Body of pancreas (tissue), 4 donors: ENCODE data around the gene PSMD13. TPM values are rescaled to one million over a fixed set of nuclear protein-coding genes. Genes with fewer than 3 reads are reported as not detected.
"Not testable (repeated sequence)": the region's sequence is repeated elsewhere in the genome, so short reads cannot be mapped to it uniquely, and the experiment has no call there.

ENCODE experiments used
- ATAC-seq: fragments of 150-250 bp; one replicate; pipeline ENCODE4 v1.9.1; 2016
- DNase-seq, 4 donors: peaks; one replicate each; pipeline ENCODE4 v3.0.0-alpha.2; 2019
- H3K27ac ChIP-seq, 4 donors: fragments of 200-600 bp; sonication (generic); 1 replicate in 3 of 4; 2 replicates in 1 of 4; pipeline versions ENCODE4 v1.5.1 to v1.6.1; 2016 to 2019; ENCODE audit warnings: mild to moderate bottlenecking in 1 of 4, mixed read lengths in 1 of 4, moderate library complexity in 1 of 4
- H3K27me3 ChIP-seq, 2 donors: fragments of 200-600 bp; sonication (generic); one replicate each; pipeline ENCODE4 v1.6.0; 2016; ENCODE audit warnings: mild to moderate bottlenecking in 1 of 2
- H3K36me3 ChIP-seq, 2 donors: fragments of 200-600 bp; sonication (generic); replicated peaks in 1 of 2; 2 replicates each; pipeline ENCODE4 v1.5.1; 2016; ENCODE audit warnings: low read depth in 2 of 2; ENCODE audit not compliant: insufficient read depth in 1 of 2
- H3K4me1 ChIP-seq: fragments of 200-600 bp; sonication (generic); one replicate; pipeline ENCODE4 v1.6.0; 2016
- H3K4me3 ChIP-seq, 2 donors: fragments of 200-600 bp; sonication (generic); 1 replicate in 1 of 2; 2 replicates in 1 of 2; pipeline ENCODE4 v1.5.1; 2016 to 2019
- H3K9me3 ChIP-seq, 3 donors: fragments of 200-600 bp; sonication (generic); 1 replicate in 2 of 3; 2 replicates in 1 of 3; pipeline ENCODE4 v1.5.1; 2016
- CTCF ChIP-seq, 7 experiments: fragments of 450-650 bp in 4 of 7; fragments of 200-600 bp in 3 of 7; sonication (generic) in 3 of 7; IDR thresholded peaks; one replicate each; pipeline ENCODE4 v1.5.1; 2016 to 2019; ENCODE audit warnings: antibody characterized with exemption in 7 of 7
- POLR2A ChIP-seq, 3 donors: fragments of 450-650 bp; IDR thresholded peaks; one replicate each; pipeline ENCODE4 v1.6.1; 2016; ENCODE audit warnings: antibody characterized with exemption in 3 of 3, mild to moderate bottlenecking in 2 of 3
- WGBS, 2 donors: methylation state at CpG; one replicate each; pipeline ENCODE4 v1.1.5; 2017; 5-methylcytosine and 5-hydroxymethylcytosine counted together
- intact Hi-C: fragments of 100-400 bp; cut with DNase I; formaldehyde crosslinking; loops from one replicate; pipeline ENCODE4 v1.15.1; 2023
- total RNA-seq, 2 donors: library from RNA; depleted of rRNA; stranded (reverse); fragments of >200 nt; gene quantifications; one replicate each; pipeline ENCODE4 v1.1.0, GENCODE V29; 2016

The PSMD13 gene
- 10 to 100 TPM; 40.2 to 52.4 TPM for total RNA-seq

- 0 to 1% methylated on average over 34 to 62 of the region's 62 CpGs for WGBS, 2 donors
- H3K4me1 ChIP-seq, result peaks cover 29% of the 10 kb centered on the region
These were observed at the start of gene PSMD13 for GRCh38 chr11:236774-237767. TSS of gene PSMD13 (plus strand) at chr11:236976. CDS start at chr11:237050, 74 bp downstream.

GRCh38 chr11:189200-189783 lies 47.5 kb upstream of the PSMD13 start:
- WGBS, 2 donors, result 84% methylated on average over 40 of the region's 55 CpGs
- intact Hi-C loops, H3K4me3 ChIP-seq, H3K27me3 ChIP-seq, H3K4me1 ChIP-seq, H3K27ac ChIP-seq, H3K36me3 ChIP-seq, H3K9me3 ChIP-seq: not testable (repeated sequence)
- peak; percentile 2 for ATAC-seq
- peak in 1 of 4 donors; percentile 11 for DNase-seq

More at GRCh38 chr11:236774-237767, at the start of gene PSMD13:
- peak; percentile 89 for ATAC-seq
- Histone ChIP-seq H3K27ac (peak within 1 kb of the TSS; percentile 82 to 99 (median 93)), H3K36me3 (peaks cover 0 to 4% of the 10 kb centered on the region in 2 donors), H3K9me3 (no peaks in the 10 kb centered on the region), H3K4me3 (peak within 1 kb of the TSS; percentile 81 to 100), H3K27me3 (no peaks in the 10 kb centered on the region)
- TF ChIP-seq CTCF (IDR thresholded peaks at IDR 0.05), result peak in 2 of 7 experiments; percentile 12 to 38
- peak; percentile 24 to 70 (median 54) for TF ChIP-seq POLR2A (IDR thresholded peaks at IDR 0.05)
- intact Hi-C loops, result loop anchor here (10.0 kb wide), 1 partner anchor 128 kb away; the partner anchor contains the start of gene B4GALNT4
- DNase-seq, result peak; percentile 83 to 87 (median 86)

GRCh38 chr11:189843-190311 lies 46.9 kb upstream of the PSMD13 start:
- 42% methylated on average over 7 of the region's 25 CpGs; no CpG with 5 or more reads in 1 of the 2 donors for WGBS, 2 donors

GRCh38 chr11:190546-190945 lies 46.2 kb upstream of the PSMD13 start:
- intact Hi-C loops, H3K36me3 ChIP-seq, H3K9me3 ChIP-seq, ATAC-seq, H3K4me1 ChIP-seq, H3K27me3 ChIP-seq, H3K27ac ChIP-seq, H3K4me3 ChIP-seq: not testable (repeated sequence)
- 52 to 62% methylated on average over 5 of the region's 5 CpGs for WGBS, 2 donors
- peak in 1 of 4 donors; percentile 10 for DNase-seq

More at GRCh38 chr11:189843-190311, 46.9 kb upstream of the PSMD13 start:
- intact Hi-C loops, H3K4me3 ChIP-seq, H3K27ac ChIP-seq, H3K4me1 ChIP-seq, H3K36me3 ChIP-seq, H3K27me3 ChIP-seq, H3K9me3 ChIP-seq: not testable (repeated sequence)
- TF ChIP-seq CTCF (IDR thresholded peaks at IDR 0.05), result peak in 1 of 7 experiments; percentile 21
- peak; percentile 49 for ATAC-seq
- DNase-seq, result peak; percentile 35 to 53 (median 37)

GRCh38 chr11:191490-192478 lies 45.0 kb upstream of the PSMD13 start:
- ATAC-seq, result peak; percentile 57
- peak in 3 of 4 donors; percentile 11 to 83 (median 30) for DNase-seq

GRCh38 chr11:192674-193128 lies 44.1 kb upstream of the PSMD13 start, which contains the start of gene SCGB1C1:
TSS of gene SCGB1C1 (plus strand) at chr11:193078. CDS start at chr11:193100, 22 bp downstream.
- DNase-seq, H3K4me1 ChIP-seq, H3K27ac ChIP-seq, H3K27me3 ChIP-seq, H3K36me3 ChIP-seq, H3K4me3 ChIP-seq, intact Hi-C loops, H3K9me3 ChIP-seq: not testable (repeated sequence)
- ATAC-seq, result peak; percentile 79
- no CpG with 5 or more reads among the region's 11 CpGs for WGBS, 2 donors

More at GRCh38 chr11:191490-192478, 45.0 kb upstream of the PSMD13 start:
- H3K27me3 ChIP-seq, intact Hi-C loops, H3K4me1 ChIP-seq, H3K9me3 ChIP-seq, H3K4me3 ChIP-seq, H3K36me3 ChIP-seq, H3K27ac ChIP-seq: not testable (repeated sequence)
- 57 to 80% methylated on average over 1 to 3 of the region's 8 CpGs for WGBS, 2 donors
- peak in 4 of 7 experiments; percentile 25 to 47 (median 36) for TF ChIP-seq CTCF (IDR thresholded peaks at IDR 0.05)

GRCh38 chr11:193481-193880 lies 43.3 kb upstream of the PSMD13 start:
- ATAC-seq, H3K4me3 ChIP-seq, H3K36me3 ChIP-seq, H3K27ac ChIP-seq, intact Hi-C loops, H3K27me3 ChIP-seq, H3K4me1 ChIP-seq, H3K9me3 ChIP-seq: not testable (repeated sequence)
- WGBS, 2 donors, result 60 to 79% methylated on average over 4 to 5 of the region's 5 CpGs
- DNase-seq, result peak in 1 of 4 donors; percentile 12
